Smooth muscle cell of the umbilical artery (primary cell): ENCODE data around the gene TLK2. TPM values are rescaled to one million over a fixed set of nuclear protein-coding genes. Genes with fewer than 3 reads are reported as not detected.

ENCODE experiments used
- total RNA-seq: library from RNA; depleted of rRNA; stranded (reverse); fragments of >200 nt; gene quantifications from 2 replicates; pipeline ENCODE4 v1.2.3, GENCODE V29; 2014

TLK2 gene
- 65.0 and 81.1 TPM in 2 replicates for total RNA-seq

GRCh38 chr17:62478424-62478879 is at the start of gene TLK2:
Gene TLK2, plus strand, starts transcription at chr17:62478825. Its CDS starts 2,301 bp downstream, at chr17:62481126.

GRCh38 chr17:62627219-62627903 is 148.7 kb downstream of the TLK2 start, which contains the start of gene MRC2:
Gene MRC2, plus strand, starts transcription at chr17:62627670. Its CDS starts 133 bp downstream, at chr17:62627803.

Other genes starting within 250 kb of the TLK2 start
- not detected in 2 replicates for gene EFCAB3, start 98.3 kb upstream of the TLK2 start, total RNA-seq
- gene METTL2A, start 54.9 kb upstream of the TLK2 start, total RNA-seq: 17.5 and 22.7 TPM in 2 replicates
- gene MRC2, start 148.8 kb downstream of the TLK2 start, total RNA-seq: 639 and 847 TPM in 2 replicates